Colonic mucosa (tissue), 4 donors: ENCODE results near the gene MBTD1. TPM values are rescaled to one million over a fixed set of nuclear protein-coding genes. Genes with fewer than 3 reads are reported as not detected.

Source experiments
- DNase-seq: peaks from one replicate; pipeline ENCODE4 v3.0.0-alpha.2; 2020
- H3K27ac ChIP-seq: fragments of 200-600 bp; one replicate; pipeline ENCODE4 v1.8.0; 2021
- H3K27me3 ChIP-seq: fragments of 200-600 bp; one replicate; pipeline ENCODE4 v1.8.0; 2021
- H3K36me3 ChIP-seq: fragments of 200-600 bp; one replicate; pipeline ENCODE4 v1.8.0; 2021
- H3K4me1 ChIP-seq: fragments of 200-600 bp; one replicate; pipeline ENCODE4 v1.8.0; 2021; ENCODE audit warnings: mild to moderate bottlenecking
- H3K4me3 ChIP-seq: fragments of 200-600 bp; one replicate; pipeline ENCODE4 v1.8.0; 2021
- H3K9ac ChIP-seq, 2 donors: one replicate each; pipeline ENCODE4 v1.7.0; 2013; ENCODE audit warnings: control low read depth in 2 of 2, low read depth in 2 of 2, low read length in 2 of 2
- H3K9me3 ChIP-seq: fragments of 200-600 bp; one replicate; pipeline ENCODE4 v1.8.0; 2021
- CTCF ChIP-seq: fragments of 200-600 bp; IDR thresholded peaks from one replicate; pipeline ENCODE4 v1.8.0; 2022; ENCODE audit warnings: antibody characterized with exemption, mild to moderate bottlenecking
- intact Hi-C: fragments of 100-400 bp; cut with DNase I; formaldehyde crosslinking; loops from one replicate; pipeline ENCODE4 v1.14.1; 2022
- total RNA-seq, 2 donors: library from RNA; stranded (reverse); fragmentation: NEBNext Ultra II Directional in 1 of 2; extraction: Animal tissue kit (Norgen Biotek cat#: 25700) in 1 of 2; gene quantifications; one replicate each; pipeline ENCODE4 v1.2.1, GENCODE V29; 2021
- donor health status: healthy.
- donor health status: DM: no; HTN: no; CAD: no.
- donor health status: DM: no; HTN: no; CAD: no.

The MBTD1 gene
- total RNA-seq, 2 donors from 2014 or later, result 11.3 to 14.9 TPM

- no peak for TF ChIP-seq CTCF
- no peak for DNase-seq
- intact Hi-C loops, result loop anchor here (10.0 kb wide), 1 partner anchor 76 kb away; no protein-coding TSS in a partner anchor
- H3K36me3 ChIP-seq, result no peaks in the 10 kb centered on the region
- H3K4me3 ChIP-seq, result no peak overlapping the region
- no peaks in the 10 kb centered on the region for H3K9me3 ChIP-seq
- no peaks in the 10 kb centered on the region for H3K4me1 ChIP-seq
- H3K9ac ChIP-seq, result no peak overlapping the region
- no peak overlapping the region for H3K27ac ChIP-seq
- H3K27me3 ChIP-seq, result no peaks in the 10 kb centered on the region
These were observed 9.5 kb downstream of the MBTD1 start for GRCh38 chr17:51250314-51250840.

- Histone ChIP-seq H3K27me3 (no peaks in the 10 kb centered on the region), H3K4me3 (no peak overlapping the region), H3K4me1 (no peaks in the 10 kb centered on the region), H3K36me3 (no peaks in the 10 kb centered on the region), H3K9ac (no peak overlapping the region), H3K27ac (no peak overlapping the region), H3K9me3 (no peaks in the 10 kb centered on the region)
- no peak for TF ChIP-seq CTCF
- intact Hi-C loops, result no loop called here
- no peak for DNase-seq
These were observed 14.3 kb downstream of the MBTD1 start for GRCh38 chr17:51245535-51245934.

GRCh38 chr17:51244041-51244440 lies 15.8 kb downstream of the MBTD1 start:
- intact Hi-C loops, result no loop called here
- Histone ChIP-seq H3K4me1 (no peaks in the 10 kb centered on the region), H3K9ac (no peak overlapping the region)

GRCh38 chr17:51240275-51240674 lies 19.6 kb downstream of the MBTD1 start:
- Histone ChIP-seq H3K27ac (no peak overlapping the region), H3K36me3 (no peaks in the 10 kb centered on the region), H3K4me3 (no peak overlapping the region), H3K27me3 (no peaks in the 10 kb centered on the region), H3K9me3 (no peaks in the 10 kb centered on the region), H3K4me1 (no peaks in the 10 kb centered on the region), H3K9ac (no peak overlapping the region)
- intact Hi-C loops, result no loop called here
- TF ChIP-seq CTCF, result no peak
- no peak for DNase-seq

More at GRCh38 chr17:51244041-51244440, 15.8 kb downstream of the MBTD1 start:
- H3K4me3 ChIP-seq, result no peak overlapping the region
- no peak for TF ChIP-seq CTCF
- H3K27ac ChIP-seq, result no peak overlapping the region
- no peaks in the 10 kb centered on the region for H3K36me3 ChIP-seq
- no peaks in the 10 kb centered on the region for H3K27me3 ChIP-seq
- no peak for DNase-seq
- no peaks in the 10 kb centered on the region for H3K9me3 ChIP-seq

GRCh38 chr17:51238255-51238887 lies 21.5 kb downstream of the MBTD1 start:
- no peaks in the 10 kb centered on the region for H3K27me3 ChIP-seq
- no peak for DNase-seq
- H3K27ac ChIP-seq, result no peak overlapping the region
- H3K9ac ChIP-seq, result no peak overlapping the region
- TF ChIP-seq CTCF, result no peak
- intact Hi-C loops, result no loop called here
- no peaks in the 10 kb centered on the region for H3K4me1 ChIP-seq
- H3K4me3 ChIP-seq, result no peak overlapping the region
- no peaks in the 10 kb centered on the region for H3K36me3 ChIP-seq
- no peaks in the 10 kb centered on the region for H3K9me3 ChIP-seq
